Type B pancreatic cell (in vitro differentiated cells): ENCODE measurements around the gene CEP164. TPM values are rescaled to one million over a fixed set of nuclear protein-coding genes. Genes with fewer than 3 reads are reported as not detected.

Experiments used
- DNase-seq: peaks from one replicate; pipeline ENCODE4 v3.0.0; 2021; ENCODE audit warnings: mixed read lengths; ENCODE audit not compliant: unreplicated experiment; ENCODE audit errors: extremely low spot score
- H3K27ac Mint-ChIP-seq: 2 replicates; pipeline ENCODE4 v1.8.0; 2021; ENCODE audit warnings: mild to moderate bottlenecking, mixed read lengths
- H3K27me3 Mint-ChIP-seq: 2 replicates; pipeline ENCODE4 v1.8.0; 2021; ENCODE audit warnings: mixed read lengths
- H3K36me3 Mint-ChIP-seq: 2 replicates; pipeline ENCODE4 v1.8.0; 2021; ENCODE audit warnings: mixed read lengths
- H3K4me1 Mint-ChIP-seq: one replicate; pipeline ENCODE4 v1.8.0; 2021; ENCODE audit warnings: mixed read lengths; ENCODE audit not compliant: unreplicated experiment
- H3K4me3 Mint-ChIP-seq: 2 replicates; pipeline ENCODE4 v1.8.0; 2021; ENCODE audit warnings: mild to moderate bottlenecking, mixed read lengths
- H3K9me3 Mint-ChIP-seq: 2 replicates; pipeline ENCODE4 v1.8.0; 2021; ENCODE audit warnings: mixed read lengths
- total RNA-seq: library from RNA; stranded (reverse); gene quantifications from 2 replicates; pipeline ENCODE4 v1.2.1, GENCODE V29; 2021; ENCODE audit warnings: low replicate concordance
- TF ChIP-seq, protein P1 (sequence below): fragments of 200-600 bp; sonication (generic); conservative IDR thresholded peaks from 2 replicates; pipeline ENCODE4 v1.5.0; 2021; ENCODE audit warnings: antibody characterized with exemption, mild to moderate bottlenecking

The CEP164 gene
- total RNA-seq, 1 donor from 2014 or later, result 42.1 TPM

DNA sequence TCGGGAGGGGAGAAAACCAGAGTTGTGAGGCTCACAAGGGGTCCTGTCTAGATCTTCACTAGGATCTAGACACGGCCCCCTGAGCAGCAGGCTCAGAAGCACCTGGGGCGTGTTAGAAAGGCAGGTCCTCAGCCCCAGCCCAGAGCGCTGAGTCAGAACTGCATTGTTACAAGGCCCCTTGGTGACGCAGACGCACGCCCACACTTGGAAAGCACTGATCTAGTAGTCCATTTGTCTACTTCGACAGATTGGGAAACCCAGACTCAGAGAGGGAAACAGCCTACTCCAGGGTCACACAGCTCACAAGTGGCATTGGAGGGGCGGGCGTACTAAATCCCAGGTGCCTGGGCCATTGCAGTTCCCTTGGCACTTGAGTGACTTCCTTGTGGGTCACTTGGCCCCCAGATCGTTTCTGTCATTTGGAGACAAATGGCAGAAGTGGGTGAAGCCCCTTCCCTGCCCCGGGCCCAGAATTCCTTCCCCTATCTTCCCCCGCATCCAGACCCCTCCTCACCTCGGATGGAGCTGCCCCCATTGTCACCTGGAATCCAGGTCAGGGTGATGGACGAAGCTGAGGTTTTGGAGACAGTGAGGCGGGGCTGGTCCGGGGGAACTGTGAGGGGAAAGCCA, 110.8 kb downstream of the CEP164 start:
- peaks cover 5% of the 10 kb centered on the region for H3K4me1 Mint-ChIP-seq
- TF ChIP-seq, protein P1, sequence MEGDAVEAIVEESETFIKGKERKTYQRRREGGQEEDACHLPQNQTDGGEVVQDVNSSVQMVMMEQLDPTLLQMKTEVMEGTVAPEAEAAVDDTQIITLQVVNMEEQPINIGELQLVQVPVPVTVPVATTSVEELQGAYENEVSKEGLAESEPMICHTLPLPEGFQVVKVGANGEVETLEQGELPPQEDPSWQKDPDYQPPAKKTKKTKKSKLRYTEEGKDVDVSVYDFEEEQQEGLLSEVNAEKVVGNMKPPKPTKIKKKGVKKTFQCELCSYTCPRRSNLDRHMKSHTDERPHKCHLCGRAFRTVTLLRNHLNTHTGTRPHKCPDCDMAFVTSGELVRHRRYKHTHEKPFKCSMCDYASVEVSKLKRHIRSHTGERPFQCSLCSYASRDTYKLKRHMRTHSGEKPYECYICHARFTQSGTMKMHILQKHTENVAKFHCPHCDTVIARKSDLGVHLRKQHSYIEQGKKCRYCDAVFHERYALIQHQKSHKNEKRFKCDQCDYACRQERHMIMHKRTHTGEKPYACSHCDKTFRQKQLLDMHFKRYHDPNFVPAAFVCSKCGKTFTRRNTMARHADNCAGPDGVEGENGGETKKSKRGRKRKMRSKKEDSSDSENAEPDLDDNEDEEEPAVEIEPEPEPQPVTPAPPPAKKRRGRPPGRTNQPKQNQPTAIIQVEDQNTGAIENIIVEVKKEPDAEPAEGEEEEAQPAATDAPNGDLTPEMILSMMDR, result no peak
- H3K27me3 Mint-ChIP-seq, result peaks cover 36% of the 10 kb centered on the region
- no peak for DNase-seq
- no peaks in the 10 kb centered on the region for H3K9me3 Mint-ChIP-seq
- no peak overlapping the region for H3K4me3 Mint-ChIP-seq
- peaks cover 5% of the 10 kb centered on the region for H3K36me3 Mint-ChIP-seq
- no peak overlapping the region for H3K27ac Mint-ChIP-seq

- no peak for DNase-seq
- H3K27ac Mint-ChIP-seq, result no peak overlapping the region
- H3K9me3 Mint-ChIP-seq, result no peaks in the 10 kb centered on the region
- peaks cover 5% of the 10 kb centered on the region for H3K36me3 Mint-ChIP-seq
- H3K27me3 Mint-ChIP-seq, result peaks cover 40% of the 10 kb centered on the region
- TF ChIP-seq, protein P1, result no peak
- H3K4me1 Mint-ChIP-seq, result peaks cover 13% of the 10 kb centered on the region
- no peak overlapping the region for H3K4me3 Mint-ChIP-seq
These were observed 111.6 kb downstream of the CEP164 start for GRCh38 chr11:117439256-117439655.

DNA sequence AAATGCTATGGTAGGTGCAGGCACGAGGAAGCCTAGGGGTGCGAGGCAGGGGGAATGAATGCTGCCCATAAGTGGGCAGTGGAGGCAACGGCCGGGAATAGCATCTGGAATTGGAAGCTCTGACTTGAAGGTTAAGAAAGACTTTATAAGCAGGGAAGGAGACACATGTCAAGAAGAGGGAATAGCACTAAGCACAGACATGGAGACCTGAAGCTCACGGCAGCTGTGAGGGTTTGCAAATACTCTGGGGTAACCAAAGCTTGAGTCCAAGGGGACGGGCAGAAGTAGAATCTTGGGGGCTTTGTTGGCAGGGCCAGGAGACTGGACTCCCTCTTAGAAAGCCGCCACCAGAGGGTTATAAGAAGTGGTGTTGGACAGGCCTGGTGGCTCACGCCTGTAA, 112.6 kb downstream of the CEP164 start:
- peaks cover 5% of the 10 kb centered on the region for H3K36me3 Mint-ChIP-seq
- H3K4me3 Mint-ChIP-seq, result no peak overlapping the region
- TF ChIP-seq, protein P1, result no peak
- H3K27ac Mint-ChIP-seq, result no peak overlapping the region
- H3K27me3 Mint-ChIP-seq, result peaks cover 45% of the 10 kb centered on the region
- DNase-seq, result no peak
- peaks cover 22% of the 10 kb centered on the region for H3K4me1 Mint-ChIP-seq
- no peaks in the 10 kb centered on the region for H3K9me3 Mint-ChIP-seq

GRCh38 chr11:117441146-117441975, 113.7 kb downstream of the CEP164 start:
- H3K27ac Mint-ChIP-seq, result no peak overlapping the region
- H3K4me3 Mint-ChIP-seq, result no peak overlapping the region
- H3K4me1 Mint-ChIP-seq, result peaks cover 26% of the 10 kb centered on the region
- H3K36me3 Mint-ChIP-seq, result peaks cover 5% of the 10 kb centered on the region
- peaks cover 44% of the 10 kb centered on the region for H3K27me3 Mint-ChIP-seq
- TF ChIP-seq, protein P1, result no peak
- no peaks in the 10 kb centered on the region for H3K9me3 Mint-ChIP-seq
- DNase-seq, result no peak

GRCh38 chr11:117442049-117442868, 114.6 kb downstream of the CEP164 start:
- Mint-ChIP-seq H3K27me3 (peaks cover 36% of the 10 kb centered on the region), H3K36me3 (peaks cover 5% of the 10 kb centered on the region), H3K4me1 (peaks cover 26% of the 10 kb centered on the region), H3K9me3 (no peaks in the 10 kb centered on the region), H3K27ac (no peak overlapping the region), H3K4me3 (no peak overlapping the region)
- TF ChIP-seq, protein P1, result no peak
- DNase-seq, result no peak
